Measurements from ENCODE around the gene HS3ST6. TPM values are rescaled to one million over a fixed set of nuclear protein-coding genes. Genes with fewer than 3 reads are reported as not detected.
A peak's percentile ranks its signal among the peaks of the same experiment; 100 is the strongest.

HS3ST6 gene
- total and polyA plus RNA-seq, 2 of the 13 experiments (the other 11 are each of a cell fraction or from before 2014, with no cell fraction given), result not detected

DNA sequence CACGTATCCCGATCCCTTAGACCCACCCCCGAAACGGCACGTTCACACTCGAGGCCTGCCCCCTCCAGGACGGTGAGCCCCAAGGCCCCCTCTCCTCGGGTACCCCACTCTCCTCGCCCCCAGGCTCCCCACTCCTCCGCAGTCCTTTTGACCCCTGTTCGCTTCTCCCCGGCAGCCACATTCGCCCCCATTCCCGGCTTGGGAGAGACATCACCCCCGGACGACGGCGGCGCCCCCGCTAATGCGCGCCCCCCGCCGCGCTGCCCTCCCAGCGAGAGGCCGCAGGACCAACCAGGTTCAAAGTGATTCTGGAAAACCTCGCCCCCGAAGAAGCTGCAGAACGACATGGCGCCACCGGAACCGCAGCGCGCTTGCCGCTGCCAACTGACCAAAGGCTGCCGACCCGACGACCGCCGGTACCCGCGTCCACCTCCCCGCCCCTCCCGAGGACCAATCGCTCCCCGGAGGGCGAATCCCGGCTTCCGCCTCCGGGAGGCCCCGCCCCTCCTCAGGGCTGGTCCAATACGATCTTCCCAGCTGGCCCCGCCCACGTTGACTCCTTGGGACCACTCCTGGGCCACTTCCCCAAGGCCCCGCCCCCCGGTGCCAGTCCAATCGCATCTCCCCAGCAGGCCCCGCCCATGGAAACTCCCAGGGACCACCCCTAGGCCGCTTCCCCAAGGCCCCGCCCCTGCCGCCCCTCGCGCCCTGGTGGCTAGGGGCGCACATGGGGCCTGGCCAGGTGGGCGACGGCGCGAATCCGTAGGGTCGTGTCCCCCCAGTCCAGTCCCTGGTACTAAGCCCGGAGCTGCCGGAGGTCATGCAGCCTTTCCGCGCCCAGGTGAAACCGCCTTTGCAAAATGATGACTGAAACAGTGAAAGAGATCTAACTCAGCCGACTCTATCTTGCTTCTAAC, 24.9 kb upstream of the HS3ST6 start, which contains the start of gene MSRB1 (continued):
- TF ChIP-seq, protein P1, sequence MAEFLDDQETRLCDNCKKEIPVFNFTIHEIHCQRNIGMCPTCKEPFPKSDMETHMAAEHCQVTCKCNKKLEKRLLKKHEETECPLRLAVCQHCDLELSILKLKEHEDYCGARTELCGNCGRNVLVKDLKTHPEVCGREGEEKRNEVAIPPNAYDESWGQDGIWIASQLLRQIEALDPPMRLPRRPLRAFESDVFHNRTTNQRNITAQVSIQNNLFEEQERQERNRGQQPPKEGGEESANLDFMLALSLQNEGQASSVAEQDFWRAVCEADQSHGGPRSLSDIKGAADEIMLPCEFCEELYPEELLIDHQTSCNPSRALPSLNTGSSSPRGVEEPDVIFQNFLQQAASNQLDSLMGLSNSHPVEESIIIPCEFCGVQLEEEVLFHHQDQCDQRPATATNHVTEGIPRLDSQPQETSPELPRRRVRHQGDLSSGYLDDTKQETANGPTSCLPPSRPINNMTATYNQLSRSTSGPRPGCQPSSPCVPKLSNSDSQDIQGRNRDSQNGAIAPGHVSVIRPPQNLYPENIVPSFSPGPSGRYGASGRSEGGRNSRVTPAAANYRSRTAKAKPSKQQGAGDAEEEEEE (CRISPR knock-in tag; IDR thresholded peaks at IDR 0.05; ENCODE audit: borderline replicate concordance), result no peak
- TF ChIP-seq ZNF44 (CRISPR knock-in tag; IDR thresholded peaks at IDR 0.05) (no peak), ZNF468 (CRISPR knock-in tag; IDR thresholded peaks at IDR 0.05) (0 out of 2 replicates have a peak, but pooled peaks have one; percentile 71), JUNB (CRISPR knock-in tag; IDR thresholded peaks at IDR 0.05; ENCODE audit: borderline replicate concordance) (no peak), MAFK (conservative IDR thresholded peaks at IDR 0.05 in 1 of 2, IDR thresholded peaks at IDR 0.05 in 1 of 2; ENCODE audit: low read length in 2 of 2) (no peak), NFE2L2 (IDR thresholded peaks at IDR 0.05; ENCODE audit: low read length) (no peak), ZZZ3 (CRISPR knock-in tag; IDR thresholded peaks at IDR 0.05; ENCODE audit: borderline replicate concordance) (no peak), ZNF34 (CRISPR knock-in tag; IDR thresholded peaks at IDR 0.05; ENCODE audit: borderline replicate concordance) (no peak), ZNF547 (CRISPR knock-in tag; IDR thresholded peaks at IDR 0.05) (no peak; the same call in 1 of the 2 replicates), ZFP36 (IDR thresholded peaks at IDR 0.05; ENCODE audit: borderline replicate concordance, low read depth, low read length, partially characterized antibody) (no peak), ZNF382 (CRISPR knock-in tag; IDR thresholded peaks at IDR 0.05; ENCODE audit: borderline replicate concordance) (no peak), ZNF274 (CRISPR knock-in tag; IDR thresholded peaks at IDR 0.05) (peak; percentile 77; the same call in 1 of the 2 replicates)
- TF ChIP-seq, protein P2, sequence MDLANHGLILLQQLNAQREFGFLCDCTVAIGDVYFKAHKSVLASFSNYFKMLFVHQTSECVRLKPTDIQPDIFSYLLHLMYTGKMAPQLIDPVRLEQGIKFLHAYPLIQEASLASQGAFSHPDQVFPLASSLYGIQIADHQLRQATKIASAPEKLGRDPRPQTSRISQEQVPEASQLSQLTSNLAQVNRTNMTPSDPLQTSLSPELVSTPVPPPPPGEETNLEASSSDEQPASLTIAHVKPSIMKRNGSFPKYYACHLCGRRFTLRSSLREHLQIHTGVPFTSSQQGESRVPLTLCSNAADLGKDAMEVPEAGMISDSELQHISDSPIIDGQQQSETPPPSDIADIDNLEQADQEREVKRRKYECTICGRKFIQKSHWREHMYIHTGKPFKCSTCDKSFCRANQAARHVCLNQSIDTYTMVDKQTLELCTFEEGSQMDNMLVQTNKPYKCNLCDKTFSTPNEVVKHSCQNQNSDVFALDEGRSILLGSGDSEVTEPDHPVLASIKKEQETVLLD (CRISPR knock-in tag; IDR thresholded peaks at IDR 0.05; ENCODE audit: low read depth), result no peak
- TF ChIP-seq, protein P3, sequence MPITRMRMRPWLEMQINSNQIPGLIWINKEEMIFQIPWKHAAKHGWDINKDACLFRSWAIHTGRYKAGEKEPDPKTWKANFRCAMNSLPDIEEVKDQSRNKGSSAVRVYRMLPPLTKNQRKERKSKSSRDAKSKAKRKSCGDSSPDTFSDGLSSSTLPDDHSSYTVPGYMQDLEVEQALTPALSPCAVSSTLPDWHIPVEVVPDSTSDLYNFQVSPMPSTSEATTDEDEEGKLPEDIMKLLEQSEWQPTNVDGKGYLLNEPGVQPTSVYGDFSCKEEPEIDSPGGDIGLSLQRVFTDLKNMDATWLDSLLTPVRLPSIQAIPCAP (CRISPR knock-in tag; IDR thresholded peaks at IDR 0.05; ENCODE audit: low read depth), result 0 out of 2 replicates have a peak, but pooled peaks have one; percentile 54
- TF ChIP-seq, protein P4, sequence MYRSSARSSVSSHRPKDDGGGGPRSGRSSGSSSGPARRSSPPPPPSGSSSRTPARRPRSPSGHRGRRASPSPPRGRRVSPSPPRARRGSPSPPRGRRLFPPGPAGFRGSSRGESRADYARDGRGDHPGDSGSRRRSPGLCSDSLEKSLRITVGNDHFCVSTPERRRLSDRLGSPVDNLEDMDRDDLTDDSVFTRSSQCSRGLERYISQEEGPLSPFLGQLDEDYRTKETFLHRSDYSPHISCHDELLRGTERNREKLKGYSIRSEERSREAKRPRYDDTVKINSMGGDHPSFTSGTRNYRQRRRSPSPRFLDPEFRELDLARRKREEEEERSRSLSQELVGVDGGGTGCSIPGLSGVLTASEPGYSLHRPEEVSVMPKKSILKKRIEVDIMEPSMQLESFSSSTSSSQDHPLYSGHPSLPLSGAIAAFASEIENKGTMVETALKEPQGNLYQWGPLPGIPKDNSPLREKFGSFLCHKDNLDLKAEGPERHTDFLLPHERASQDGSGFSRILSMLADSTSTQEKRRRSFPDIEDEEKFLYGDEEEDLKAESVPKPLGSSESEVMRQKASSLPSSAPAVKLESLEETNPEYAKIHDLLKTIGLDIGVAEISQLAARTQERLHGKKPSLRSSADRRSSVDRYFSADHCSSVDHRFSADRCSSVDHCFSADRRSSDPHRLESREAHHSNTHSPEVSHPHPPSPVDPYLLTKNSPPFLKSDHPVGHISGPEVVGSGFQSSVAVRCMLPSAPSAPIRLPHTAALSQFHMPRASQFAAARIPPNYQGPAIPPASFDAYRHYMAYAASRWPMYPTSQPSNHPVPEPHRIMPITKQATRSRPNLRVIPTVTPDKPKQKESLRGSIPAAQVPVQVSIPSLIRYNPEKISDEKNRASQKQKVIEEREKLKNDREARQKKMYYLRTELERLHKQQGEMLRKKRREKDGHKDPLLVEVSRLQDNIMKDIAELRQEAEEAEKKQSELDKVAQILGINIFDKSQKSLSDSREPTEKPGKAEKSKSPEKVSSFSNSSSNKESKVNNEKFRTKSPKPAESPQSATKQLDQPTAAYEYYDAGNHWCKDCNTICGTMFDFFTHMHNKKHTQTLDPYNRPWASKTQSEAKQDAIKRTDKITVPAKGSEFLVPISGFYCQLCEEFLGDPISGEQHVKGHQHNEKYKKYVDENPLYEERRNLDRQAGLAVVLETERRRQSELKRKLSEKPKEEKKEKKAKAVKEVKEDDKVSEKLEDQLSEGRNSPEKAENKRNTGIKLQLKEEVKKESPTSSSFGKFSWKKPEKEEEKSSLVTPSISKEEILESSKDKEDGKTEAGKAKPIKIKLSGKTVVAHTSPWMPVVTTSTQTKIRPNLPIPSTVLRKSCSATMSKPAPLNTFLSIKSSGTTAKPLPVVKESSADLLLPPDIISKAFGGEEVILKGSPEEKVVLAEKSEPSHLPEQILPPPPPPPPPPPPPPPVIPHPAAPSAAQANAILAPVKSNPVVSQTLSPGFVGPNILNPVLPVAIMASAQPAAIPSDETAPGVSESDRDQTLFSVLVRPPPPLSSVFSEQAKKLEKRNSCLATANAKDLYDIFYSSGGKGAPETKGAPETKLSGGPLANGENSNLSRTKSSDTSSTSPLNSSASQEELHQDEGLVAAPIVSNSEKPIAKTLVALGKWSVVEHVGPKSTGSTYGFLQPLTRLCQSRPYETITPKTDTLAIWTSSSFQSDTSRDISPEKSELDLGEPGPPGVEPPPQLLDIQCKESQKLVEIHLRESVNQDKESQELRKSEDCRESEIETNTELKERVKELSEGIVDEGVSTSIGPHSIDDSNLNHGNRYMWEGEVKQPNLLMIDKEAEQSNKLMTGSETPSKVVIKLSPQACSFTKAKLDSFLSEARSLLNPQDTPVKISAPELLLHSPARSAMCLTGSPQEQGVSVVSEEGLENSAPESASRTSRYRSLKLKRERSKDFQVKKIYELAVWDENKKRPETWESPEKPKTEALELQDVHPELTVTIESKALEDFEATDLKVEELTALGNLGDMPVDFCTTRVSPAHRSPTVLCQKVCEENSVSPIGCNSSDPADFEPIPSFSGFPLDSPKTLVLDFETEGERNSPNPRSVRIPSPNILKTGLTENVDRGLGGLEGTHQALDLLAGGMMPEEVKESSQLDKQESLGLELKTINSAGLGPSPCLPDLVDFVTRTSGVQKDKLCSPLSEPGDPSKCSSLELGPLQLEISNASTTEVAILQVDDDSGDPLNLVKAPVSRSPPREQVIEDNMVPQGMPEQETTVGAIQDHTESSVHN (CRISPR knock-in tag; IDR thresholded peaks at IDR 0.05), result no peak
